CD4-positive, alpha-beta T cell treated with Interleukin-2 at 100 ng/mL for 4 hours (primary cell): ENCODE measurements around the gene TMEM185A.
"Not testable (repeated sequence)": the region's sequence is repeated elsewhere in the genome, so short reads cannot be mapped to it uniquely, and the experiment has no call there.

ENCODE experiments used
- DNase-seq: peaks from one replicate; pipeline ENCODE4 v3.0.0-alpha.2; 2020; ENCODE audit warnings: low spot score

TMEM185A gene

DNA sequence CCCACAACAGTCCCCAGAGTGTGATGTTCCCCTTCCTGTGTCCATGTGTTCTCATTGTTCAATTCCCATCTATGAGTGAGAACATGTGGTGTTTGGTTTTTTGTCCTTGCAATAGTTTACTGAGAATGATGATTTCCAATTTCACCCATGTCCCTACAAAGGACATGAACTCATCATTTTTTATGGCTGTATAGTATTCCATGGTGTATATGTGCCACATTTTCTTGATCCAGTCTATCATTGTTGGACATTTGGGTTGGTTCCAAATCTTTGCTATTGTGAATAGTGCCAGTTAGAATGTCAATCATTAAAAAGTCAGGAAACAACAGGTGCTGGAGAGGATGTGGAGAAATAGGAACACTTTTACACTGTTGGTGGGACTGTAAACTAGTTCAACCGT is 11.9 kb downstream of the TMEM185A start:
- not testable (repeated sequence) for DNase-seq

DNA sequence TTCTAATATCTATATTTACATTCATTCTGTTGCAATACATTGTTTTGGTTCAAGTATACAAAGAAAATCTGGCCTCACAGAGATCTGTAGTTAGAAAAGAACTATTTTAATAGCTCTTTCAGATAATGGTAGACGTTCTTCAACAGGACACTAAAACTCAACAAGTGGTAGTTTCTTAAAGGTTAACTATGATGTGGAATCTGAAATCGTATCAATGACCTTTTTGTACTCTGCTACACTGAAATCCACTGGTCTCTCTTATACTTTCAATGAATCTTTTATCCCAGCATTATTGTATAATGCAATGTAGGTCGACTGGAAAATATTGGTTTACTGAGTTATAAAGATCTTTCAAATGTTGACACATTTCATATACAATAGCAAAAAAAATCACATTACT is 12.7 kb downstream of the TMEM185A start:
- DNase-seq, result no peak

DNA sequence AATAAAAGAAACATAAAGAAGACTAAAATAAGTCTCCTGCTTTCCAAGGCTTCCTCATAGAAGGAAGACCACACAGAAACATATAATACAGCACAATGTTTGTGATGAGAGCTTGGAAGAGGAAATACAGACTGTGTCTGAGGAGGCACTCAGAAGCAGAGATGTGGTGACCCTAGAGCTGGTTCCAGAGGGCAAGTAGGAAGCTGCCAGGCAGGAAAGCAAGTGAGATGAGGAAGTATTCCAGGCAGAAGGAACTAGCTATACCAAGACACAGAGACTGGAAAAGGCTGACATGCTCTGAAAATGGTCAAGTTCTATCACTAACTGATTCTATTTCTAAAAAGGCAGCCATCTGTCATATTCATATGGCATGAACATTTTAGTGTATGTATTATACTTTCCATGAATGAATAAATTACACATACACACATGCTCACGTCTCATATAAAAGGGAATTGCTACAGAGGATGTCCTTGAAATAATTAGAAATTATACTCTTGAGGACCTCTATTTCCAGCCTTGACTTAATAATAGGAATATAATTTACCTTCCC is 19.9 kb downstream of the TMEM185A start:
- DNase-seq, result no peak

DNA sequence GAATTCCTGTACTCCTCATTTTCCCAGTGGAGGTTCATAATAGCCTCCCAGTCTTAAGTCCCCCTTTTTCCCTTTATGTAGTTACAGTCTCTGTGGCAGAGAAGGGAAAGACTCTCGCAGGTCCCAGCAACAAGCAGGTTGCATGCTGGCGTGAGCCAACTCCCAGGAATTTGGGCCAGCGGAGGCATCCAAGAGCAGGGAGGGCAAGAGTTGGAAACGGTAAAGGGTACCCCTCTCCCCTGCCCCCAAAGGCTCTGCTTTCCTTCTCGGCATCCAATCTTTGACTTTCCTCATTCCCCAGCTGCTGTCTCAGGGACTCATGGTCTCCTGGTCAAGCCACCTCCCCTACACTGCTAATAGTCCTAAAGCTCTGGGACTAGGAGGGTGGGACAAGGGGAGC is 21.1 kb downstream of the TMEM185A start:
- no peak for DNase-seq

DNA sequence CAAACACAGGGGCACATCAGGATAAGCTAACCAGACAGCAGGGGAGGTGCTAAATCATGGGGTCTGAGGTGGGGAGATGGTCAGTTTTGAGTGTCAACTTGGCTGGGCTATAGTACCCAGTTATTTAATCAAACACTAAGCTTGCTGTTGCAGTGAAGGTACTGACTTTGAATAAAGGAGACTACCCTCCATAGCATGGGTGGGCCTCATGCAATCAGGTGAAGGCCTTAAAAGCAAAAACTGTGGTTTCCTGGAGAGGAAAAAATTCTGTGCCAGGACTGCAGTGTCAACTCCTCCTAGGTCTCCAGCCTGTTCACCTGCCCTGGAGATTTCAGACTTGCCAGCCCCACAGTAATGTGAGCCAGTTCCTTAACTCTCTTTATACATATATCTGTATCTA is 23.9 kb downstream of the TMEM185A start:
- DNase-seq, result no peak

DNA sequence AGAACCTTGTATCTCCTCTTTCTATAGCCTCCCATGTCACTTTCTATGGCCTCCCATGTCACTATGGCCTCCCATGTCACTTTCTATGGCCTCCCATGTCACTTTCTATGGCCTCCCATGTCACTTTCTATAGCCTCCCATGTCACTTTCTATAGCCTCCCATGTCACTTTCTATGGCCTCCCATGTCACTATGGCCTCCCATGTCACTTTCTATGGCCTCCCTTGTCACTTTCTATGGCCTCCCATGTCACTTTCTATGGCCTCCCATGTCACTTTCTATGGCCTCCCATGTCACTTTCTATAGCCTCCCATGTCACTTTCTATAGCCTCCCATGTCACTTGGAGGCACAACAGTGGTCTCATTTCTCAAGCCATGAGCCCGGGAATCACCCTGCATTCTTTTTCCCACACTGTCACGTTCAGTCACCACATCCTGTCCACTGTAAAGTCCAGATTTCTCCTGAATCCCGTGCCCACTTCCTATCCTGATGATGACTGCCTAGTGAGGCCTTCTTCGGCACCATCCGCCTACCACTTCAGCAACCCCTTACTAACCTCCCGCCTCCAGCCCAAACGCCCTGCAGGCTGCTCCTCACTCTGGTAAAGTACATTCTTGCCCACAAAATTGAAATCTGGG is 26.2 kb downstream of the TMEM185A start:
- not testable (repeated sequence) for DNase-seq

DNA sequence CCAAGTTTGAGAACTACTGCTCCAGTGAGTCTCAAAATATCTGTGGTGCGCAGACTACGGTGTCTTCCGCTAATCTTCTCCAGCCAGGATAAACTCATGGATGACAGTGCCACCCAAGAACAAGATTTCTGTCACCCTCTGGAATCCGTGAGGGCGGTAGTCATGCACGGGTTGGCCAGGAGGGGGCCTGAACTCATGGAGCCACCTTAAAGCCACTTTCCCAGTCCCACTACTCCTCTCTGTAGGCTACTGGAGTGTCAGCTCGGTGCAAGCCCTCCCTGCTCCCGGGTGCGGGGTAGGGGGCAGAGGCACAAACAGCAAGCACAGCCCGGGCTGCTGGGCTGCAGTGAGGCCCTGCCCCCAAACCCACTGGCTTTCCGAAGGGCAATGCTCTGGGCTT is 33.0 kb downstream of the TMEM185A start:
- not testable (repeated sequence) for DNase-seq

DNA sequence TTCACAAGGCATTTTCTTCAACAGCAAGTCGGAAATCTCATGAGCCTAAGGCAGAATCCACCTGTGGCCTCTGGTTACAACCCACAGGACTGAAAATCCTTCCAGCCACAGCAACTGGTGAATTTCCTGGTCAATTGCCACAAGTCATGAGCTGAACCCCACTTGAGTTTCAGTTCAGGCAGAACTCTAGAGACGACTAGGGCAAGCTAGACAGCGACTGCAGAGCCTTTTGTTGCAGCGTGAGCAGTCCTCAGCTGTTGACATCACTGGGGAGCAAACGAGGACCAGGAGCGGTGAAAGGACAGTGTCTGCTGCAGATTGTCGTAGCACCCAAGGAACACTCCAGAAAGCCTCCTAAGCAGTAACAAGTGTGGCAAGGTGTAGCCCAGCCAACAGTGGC is 35.6 kb downstream of the TMEM185A start:
- not testable (repeated sequence) for DNase-seq

DNA sequence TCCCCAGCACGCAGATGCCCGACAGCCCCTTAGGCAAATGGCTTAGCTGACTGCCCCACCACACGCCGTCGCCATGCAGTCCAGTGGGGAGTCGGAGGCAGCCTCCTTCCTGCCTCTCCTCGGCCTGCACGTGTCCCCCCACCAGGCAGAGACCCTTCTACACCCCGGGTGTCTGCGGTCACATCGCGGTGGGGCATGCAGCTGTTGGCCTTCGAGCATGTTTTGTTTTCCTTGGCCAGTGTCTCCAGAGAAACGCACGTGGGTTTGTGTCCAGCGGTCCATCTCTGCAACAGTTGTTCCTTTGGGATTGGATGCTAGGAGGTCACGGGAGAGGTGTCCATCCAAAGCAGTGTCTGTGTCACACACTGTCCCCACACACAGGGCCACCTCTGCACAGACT is 36.4 kb downstream of the TMEM185A start, which contains the start of gene HSFX2:
TSS of gene HSFX2 (minus strand) at position 101 of the 400 bp plus-strand sequence. CDS start 614 bp downstream, outside the sequence.
- DNase-seq, result not testable (repeated sequence)

DNA sequence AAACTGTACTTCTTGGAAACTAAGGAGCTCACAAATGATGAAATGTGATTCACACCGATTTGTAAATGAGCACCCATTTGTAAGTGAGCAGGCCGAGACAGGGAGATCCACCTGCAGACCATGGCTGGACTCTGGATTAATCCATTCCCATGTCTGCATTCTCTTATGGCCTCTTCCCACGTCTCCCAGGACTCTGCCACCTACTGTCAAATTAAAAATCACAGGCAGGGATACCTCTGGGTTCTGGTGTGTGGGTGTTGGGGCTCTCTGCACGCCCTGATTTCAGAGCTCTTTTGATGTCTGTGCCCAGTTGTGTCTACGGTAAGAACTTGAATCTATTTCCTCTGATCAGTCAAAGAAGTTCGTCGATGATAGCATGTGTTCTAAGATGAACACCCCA is 40.6 kb downstream of the TMEM185A start:
- not testable (repeated sequence) for DNase-seq

DNA sequence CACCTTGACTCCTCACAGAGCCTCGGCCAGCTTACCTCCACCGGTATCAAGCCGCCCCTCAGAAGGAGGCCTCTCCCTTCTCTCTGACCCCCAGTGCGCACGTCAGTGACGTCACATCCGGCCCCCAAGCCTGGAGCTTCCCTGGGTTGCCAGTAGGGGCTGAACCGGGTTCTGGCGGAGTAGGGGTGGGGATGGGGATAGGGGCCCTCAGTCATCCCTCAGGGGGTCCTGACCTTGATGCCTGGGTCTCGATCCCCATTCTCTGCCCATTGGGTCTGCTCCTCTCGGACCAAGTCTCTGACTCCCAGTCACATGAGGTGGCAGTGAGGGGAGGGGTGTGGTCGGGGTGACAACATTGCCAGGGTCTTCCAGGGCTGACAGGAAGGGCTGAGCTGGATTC is 44.2 kb downstream of the TMEM185A start, which contains the start of gene MAGEA9B:
TSS of gene MAGEA9B (minus strand) at position 101 of the 400 bp plus-strand sequence. CDS start 4,280 bp downstream, outside the sequence.
- not testable (repeated sequence) for DNase-seq

DNA sequence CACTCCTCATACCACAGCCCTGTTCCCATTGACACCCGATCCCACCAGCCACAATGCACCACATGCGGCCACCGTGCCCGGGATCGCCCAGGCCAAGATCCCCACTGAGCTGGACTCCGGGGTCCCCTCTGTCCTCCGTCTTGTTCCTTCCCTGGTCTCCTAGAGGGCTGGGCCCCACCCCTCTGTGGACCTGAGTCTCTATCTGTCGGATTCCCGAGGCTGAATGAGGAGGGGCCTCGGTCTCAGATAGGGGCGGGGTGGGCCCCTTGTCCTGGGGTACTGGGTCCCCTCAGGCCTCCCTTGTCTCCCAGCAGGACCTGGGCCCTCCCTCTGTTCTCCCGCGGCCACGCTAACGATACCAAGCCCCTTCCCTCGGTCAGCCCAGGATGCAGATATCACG is 46.0 kb downstream of the TMEM185A start:
- not testable (repeated sequence) for DNase-seq

DNA sequence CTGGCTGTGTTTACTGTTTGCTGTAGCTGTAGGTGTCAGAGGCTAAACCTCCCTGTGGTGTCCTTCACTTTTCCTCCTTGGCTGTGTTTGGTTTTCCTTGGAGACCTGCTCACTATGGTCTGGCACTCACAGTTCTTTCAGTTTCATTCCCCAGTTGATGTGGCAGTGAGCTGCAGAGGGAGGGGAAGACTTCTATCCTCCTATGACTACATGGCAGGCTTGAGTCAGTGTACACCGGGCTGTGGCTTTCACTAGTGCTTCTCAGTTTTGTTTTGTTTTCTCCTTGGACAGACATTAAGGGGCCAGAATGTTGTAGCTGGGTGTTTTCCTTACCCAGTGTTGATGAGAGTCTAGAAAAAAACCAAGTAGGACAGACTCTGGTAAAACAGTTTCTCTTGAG is 58.1 kb downstream of the TMEM185A start:
- DNase-seq, result not testable (repeated sequence)

DNA sequence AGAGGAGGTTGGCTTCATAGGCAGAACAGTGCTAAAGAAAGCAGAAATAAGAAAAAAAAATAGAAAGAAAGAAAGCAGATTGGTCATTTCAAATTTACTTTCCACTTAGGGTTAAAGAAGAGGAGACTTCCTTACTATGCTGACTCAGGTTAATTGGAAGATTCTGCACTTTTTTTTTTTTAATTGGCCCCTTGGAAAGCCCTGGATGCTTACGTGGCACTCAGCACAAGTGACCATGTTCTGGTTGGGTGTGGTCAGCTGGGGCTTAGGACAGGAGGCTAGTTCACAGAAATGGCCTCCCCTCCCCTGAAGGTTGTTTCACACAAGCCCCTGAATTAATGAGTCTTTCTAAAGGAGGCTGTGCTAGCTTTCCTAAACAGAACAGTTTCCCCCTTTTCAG is 58.8 kb downstream of the TMEM185A start:
- DNase-seq, result no peak

DNA sequence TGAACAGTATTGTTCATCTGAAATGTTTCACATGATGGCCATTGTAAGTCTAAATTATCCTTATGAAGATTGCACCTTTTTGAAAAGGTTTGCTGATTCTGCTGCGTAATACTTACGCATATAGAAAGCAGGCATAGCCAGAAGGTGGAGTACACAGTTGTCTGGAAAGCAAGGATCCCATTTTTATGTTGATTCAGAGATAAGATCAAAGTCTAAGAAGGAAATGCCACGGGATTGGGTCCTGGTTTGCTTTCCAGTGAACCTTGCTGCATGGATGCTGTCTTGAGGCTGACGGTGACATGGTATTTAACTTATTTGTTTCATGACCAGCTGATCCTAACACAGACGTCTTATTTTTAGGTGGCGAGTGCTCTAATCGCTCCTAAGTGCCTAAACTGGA is 59.8 kb downstream of the TMEM185A start:
- no peak for DNase-seq

DNA sequence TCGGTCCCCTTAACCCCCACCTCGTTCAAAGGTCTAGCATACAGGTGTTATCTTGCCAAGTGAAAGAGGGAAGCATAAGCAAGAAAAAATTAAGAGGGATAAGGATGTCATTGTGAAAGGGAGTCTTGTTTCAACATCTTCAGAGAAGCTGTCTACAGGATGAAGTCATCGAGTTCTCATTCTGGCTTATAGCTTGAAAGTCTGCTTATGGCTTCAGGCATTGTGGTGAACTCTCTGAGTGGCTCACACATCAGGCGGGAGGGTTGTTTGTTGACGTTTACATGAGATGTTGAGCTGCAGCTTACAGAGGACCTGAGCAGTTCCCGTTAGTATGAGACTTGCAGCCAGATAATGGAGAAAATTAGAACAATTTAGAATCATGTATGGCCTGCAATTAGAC is 60.9 kb downstream of the TMEM185A start:
- no peak for DNase-seq

DNA sequence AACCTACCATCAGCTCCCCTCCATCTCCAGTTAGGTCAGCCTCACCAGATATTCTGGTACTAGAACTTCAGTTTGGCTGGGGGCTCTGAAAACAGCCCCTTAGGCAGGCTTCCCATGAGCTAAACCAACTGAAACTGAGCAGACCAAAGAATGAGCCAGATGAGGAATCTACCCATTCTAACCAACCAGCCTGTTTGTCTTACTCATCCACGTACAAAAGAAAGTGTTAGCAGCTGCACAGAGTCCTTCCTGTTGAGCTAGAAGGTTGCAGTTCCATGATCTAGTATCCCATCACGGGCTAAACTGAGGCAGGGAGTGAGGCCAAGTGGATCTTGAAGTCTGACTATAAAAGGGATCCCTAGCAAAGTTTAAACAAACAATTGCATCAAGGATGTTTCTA is 61.8 kb downstream of the TMEM185A start:
- DNase-seq, result no peak

DNA sequence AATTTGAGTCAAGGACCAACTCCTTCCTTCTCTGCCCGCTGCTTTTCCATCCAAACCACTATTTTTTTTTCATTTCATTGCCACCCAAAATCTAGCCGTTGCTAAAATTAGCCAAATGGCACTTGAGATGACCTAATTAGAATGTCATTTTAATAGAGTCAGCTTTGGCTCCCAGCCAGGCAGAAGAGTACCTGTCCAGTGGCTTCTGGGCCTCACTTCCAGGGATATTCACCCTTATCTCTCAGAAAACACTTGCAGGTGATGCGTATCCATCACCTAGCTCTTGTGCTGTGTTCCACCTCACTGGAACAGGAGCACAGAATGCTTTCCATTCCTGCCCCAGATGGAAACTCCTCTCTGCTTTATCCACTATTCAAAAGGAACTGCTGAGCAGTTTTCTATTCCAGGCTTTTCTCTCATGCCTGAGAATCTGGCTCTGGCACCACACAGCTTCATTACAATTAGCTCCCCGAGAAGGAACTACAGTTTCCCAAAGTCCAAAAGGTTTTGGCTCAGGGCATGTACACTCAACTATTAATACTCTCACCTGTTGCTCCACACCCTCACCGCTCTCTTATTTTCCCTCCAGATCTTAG is 62.8 kb downstream of the TMEM185A start:
- no peak for DNase-seq

DNA sequence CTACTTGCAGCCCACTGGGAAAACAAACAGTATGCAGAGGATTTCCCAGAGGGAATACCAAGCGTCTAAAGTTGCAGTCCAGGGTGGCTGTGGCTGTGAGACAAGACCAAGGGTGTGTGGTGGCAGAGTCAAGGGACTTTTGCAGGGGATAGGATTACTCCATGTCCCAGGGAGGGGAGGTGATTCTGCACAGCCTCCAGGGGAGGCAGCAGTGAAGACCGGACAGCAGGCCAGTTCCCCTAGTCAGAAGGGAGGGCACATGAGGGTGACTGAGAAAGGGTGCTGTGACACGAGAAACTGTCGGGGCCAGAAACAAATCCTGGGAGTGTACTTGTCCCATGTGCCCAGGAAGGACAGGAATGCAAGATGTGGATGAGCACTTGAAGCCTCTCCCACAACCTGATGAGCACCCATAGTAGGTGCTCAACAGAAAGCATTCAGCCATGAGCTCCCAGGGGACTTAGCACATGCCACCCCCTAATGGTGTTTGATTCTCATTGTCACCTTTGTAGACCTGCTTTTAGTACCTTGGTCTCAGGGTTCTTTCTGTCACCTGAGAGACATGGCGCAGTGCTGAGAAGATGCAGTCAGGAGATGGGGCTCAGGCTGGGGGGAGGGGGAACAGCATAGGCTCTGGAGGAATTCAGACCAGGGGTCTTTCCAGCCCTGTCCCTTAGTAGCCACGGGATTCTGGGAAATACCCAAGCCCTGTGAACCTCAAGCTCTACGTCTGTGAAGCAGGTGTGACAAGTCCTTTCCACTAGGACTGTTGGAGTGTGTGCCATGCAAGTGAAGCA is 63.8 kb downstream of the TMEM185A start:
- no peak for DNase-seq

DNA sequence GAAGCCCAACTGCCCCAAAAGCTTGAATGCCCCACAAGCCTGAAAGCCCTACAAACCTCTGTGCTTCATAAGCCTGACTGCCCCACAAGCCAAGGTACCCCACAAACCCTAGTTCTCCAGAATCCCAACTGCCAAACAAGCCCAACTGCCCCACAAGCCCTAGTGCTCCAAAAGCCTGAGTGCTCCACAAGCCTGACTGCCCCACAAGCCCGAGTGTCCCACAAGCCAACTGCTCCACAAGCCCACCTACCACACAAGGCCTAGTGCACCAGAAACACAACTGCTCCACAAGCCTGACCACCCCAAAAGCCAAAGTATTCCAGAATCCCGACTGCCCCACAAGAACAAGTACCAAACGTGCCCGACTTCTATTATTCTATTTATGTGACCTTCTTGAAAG is 68.2 kb downstream of the TMEM185A start:
- no peak for DNase-seq

DNA sequence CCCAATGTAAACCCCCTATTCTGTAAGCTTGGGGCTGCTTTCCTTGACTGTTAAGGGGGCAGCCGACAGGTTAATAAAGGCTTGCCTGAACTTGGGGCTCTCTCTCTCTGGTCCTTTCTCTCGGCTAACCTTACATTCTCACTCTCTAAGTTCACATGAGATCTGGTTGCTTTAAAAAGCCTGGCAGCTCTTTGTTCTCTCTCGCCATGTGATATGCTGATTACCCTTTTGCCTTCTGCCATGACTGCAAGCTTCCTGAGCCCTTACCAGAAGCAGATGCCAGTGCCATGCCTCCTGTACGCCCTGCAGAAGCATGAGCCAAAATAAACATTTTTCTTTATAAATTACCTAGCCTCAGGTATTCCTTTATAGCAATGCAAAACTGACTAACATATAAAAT is 76.3 kb downstream of the TMEM185A start:
- not testable (repeated sequence) for DNase-seq

DNA sequence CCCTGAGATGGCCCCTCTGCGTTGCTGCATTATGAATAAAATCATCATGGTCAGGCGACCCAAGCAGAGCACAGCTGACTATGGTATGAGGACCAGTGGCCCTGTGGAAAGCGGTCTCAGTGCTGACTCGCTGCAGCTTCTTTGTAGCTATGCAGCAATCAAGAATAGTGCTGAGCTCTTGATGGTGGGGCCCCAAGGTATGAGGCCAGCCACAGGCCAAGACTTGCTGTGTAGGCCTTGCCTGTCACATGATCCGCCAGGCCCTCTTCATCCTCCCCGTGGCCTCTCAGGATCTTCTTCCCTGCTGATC is 79.7 kb downstream of the TMEM185A start:
- DNase-seq, result not testable (repeated sequence)
